GM18520 (cell line): Measurements from ENCODE around the gene ARL4D.
"Not testable (repeated sequence)": the region's sequence is repeated elsewhere in the genome, so short reads cannot be mapped to it uniquely, and the experiment has no call there.

Source experiments
- ATAC-seq: cut with Tn5 transposase; IDR thresholded peaks from one replicate; pipeline ENCODE4 v1.9.1; 2021; ENCODE audit not compliant: unreplicated experiment

The ARL4D gene, protein sequence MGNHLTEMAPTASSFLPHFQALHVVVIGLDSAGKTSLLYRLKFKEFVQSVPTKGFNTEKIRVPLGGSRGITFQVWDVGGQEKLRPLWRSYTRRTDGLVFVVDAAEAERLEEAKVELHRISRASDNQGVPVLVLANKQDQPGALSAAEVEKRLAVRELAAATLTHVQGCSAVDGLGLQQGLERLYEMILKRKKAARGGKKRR

DNA sequence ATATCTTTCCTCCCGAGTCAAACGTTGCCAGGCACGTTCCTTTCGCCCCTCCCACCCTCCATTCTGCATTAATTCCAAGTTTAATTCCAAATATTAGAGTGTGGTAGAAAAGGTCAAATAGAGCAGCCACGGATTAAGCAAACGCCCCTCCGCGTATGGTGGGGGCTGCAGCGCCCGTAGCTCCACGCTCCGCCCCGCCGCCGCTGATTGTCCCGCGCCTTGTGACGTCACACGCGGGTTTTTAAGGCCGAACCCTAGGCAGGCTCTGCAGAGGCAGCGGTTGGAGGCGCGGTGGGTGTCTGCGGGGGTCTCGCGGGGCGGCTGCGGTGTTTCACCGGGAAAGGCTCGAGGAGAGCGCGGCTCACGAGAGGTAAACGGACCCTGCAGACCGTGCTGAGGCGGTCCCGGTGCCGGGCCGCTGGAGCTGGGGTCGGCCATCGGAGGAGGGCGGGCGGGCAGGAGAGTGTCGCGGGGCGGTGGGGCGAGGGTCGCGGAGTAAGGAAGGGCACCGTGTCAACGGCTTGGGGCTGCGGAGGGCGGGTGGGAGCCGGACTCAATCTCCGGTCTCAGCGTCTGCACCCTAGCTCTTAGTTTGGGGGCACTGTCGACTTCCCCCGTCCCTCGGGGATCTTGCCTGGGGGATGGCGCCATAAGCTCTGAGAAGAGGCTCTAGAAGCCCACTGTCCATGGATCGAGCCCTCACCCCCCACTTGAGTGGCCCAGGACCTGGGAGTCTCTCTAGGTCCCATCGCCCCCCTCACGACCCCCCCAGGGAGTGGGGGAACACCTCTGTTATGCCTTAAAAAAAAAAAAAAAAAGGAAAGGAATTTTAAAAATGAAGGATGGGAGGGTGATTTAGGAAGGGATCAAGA is at the start of gene ARL4D:
ARL4D (plus strand) TSS at position 270 of the 872 bp plus-strand sequence. CDS start 740 bp downstream, outside the sequence.
- no peak for ATAC-seq

DNA sequence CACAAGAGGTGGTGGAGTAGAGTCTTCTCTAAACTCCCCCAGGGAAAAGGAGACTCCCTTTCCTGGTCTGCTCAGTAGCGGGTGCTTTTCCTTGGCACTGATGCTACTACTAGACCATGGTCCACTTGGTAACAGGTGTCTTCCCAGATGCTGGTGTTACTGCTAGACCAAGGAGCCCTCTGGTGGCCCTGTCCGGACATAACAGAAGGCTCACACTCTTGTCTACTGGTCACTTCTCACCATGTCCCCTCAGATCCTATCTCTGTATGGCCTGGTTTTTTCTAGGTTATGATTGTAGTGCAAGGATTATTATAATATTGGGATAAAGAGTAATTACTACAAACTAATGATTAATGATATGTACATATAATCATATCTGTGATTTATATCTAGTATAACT is 49.7 kb upstream of the ARL4D start:
- ATAC-seq, result no peak

DNA sequence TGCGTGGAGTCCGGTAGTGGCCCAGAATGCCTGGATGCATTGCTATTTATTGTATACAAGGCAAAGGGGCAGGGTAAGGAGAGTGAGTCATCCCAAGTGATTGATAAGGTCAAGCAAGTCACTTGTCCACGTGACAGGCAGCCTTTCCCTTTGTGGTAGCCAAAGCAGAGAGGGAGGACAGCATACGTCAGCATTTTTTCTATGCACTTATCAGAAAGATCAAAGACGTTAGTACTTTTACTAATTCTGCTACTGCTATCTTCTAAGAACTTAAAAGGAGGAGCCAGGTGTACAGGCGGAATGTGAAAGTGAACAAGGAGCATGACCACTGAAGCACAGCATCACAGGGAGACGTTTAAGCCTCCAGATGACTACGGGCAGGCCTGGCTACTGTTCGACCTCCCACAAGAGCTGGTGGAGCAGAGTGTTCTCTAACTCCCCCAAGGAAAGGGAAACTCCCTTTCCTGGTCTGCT is 47.9 kb upstream of the ARL4D start:
- ATAC-seq, result no peak

DNA sequence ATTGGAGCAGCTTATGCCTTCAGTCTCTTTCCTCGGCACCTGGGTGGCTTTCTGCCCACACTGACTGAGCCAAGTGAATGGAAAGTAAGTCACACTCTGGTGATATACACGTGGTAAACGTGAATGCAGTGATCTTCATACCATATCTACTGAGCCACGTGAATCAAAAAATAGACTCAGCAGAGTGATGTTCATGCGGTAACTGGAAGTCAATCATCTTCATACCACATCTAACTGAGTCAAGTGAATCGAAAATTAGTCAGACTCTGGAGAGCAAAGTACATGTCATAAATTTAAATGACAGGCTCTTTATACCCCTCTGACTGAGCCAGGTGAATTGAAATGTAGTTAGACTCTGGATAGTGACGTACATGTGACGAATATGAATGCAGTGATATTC is 47.1 kb upstream of the ARL4D start:
- no peak for ATAC-seq

DNA sequence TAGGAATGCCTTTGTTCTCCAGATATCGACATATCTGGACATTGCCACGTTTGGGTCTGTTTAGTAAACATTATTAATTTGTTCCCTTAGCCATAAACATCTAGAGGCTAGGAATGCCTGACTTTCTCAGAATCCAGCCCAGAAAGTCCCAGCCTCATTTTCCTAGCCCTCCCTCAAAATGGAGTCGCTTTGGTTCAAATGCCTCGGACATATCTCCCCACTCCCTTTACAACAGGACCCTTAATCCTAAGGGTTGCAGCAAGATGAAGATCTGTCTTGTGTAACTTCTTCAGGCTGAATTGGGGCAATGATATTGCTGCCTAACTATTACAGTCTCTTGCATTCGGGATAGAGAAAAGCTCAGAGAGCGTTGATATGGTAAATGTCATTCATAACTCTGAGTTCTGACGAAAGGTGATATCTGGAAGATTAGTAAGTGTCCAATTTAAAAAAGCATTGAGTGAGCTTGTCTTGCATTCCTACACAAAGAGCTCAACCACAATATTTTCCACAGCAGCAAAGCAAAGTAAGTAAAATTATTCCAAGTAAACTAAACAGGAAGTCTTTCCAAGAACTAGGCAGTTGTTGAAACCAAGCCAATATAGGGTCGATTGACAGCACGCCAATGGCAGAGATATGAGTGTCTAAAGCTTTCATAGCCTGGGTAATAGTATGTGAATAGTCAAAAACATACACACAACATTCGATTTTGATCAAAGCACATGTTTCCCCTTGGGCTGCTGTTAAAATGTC is 46.0 kb upstream of the ARL4D start:
- ATAC-seq, result no peak

DNA sequence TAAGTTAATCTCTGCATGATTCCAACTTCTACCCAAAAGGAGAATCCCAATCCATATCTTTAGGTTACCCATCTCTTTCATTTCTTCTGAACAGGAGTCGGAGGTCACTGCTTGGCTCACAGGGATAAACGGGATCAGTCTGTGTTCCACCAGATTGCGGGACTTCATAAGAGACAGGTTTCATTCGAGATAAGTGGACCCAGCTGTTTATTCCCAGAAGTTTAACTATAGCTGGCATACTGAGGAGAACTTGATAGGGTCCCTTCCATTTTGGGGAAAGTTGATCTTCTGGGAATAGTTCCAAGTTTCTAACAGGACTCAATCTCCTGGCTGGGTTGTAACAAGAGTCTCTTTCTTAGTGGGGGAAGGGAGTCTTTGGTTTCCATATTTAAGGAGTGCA is 45.4 kb upstream of the ARL4D start:
- ATAC-seq, result no peak

DNA sequence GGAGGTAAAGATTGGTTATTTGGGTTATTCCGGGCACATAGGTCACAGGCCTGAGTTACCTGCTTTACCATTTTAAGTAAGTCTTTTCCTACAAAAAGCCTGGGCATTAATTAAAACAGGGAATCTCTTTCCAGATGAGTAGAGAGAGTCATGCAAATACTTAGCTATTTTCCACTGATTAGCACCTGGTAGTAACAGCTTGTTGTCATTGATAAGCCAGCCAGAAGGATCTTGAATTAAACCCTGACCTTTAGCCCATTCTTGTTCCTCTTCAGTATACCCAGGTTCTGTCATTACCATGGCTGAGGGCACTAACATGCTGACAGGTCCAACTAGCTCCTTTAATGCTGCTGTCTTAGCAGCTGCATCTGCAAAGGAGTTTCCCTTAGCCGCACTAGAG is 44.4 kb upstream of the ARL4D start:
- ATAC-seq, result no peak

DNA sequence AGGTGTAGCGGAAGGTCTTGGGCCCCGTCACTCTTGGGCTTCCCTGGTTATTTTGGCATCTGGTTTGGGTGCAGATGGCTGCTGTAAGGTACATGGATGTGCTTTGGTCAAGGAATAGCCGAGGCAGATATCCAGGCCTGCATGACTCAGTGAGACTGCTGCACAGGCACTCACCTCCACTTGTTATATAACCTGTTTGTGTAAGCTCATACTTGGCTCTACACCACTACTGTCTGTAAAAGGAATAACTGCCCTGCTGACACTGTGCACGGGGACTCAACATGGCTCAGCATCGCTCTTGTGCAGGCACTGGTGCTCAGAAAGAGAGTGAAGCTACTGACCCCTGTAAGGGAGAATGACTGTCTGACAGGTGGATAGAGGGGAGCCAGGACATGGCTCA is 42.3 kb upstream of the ARL4D start:
- no peak for ATAC-seq

DNA sequence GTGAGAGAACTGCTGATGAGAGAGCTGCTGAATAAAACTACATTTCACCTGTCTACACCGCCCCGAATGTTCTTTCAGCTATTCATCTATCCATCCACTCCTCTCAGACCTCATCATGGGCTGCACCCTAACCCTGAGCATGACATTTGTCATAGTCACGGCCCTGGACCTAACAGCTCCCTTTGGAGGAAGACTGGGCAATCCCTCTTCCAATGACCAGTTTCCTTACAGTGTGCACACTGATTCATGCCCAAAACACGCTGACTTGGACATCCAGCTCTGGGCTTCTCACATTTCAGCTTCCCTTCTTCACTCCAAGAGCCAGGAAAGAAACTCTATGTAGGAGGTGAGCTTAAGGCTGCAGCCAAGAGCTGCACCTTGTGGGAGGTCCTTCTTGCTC is 41.8 kb upstream of the ARL4D start:
- no peak for ATAC-seq

DNA sequence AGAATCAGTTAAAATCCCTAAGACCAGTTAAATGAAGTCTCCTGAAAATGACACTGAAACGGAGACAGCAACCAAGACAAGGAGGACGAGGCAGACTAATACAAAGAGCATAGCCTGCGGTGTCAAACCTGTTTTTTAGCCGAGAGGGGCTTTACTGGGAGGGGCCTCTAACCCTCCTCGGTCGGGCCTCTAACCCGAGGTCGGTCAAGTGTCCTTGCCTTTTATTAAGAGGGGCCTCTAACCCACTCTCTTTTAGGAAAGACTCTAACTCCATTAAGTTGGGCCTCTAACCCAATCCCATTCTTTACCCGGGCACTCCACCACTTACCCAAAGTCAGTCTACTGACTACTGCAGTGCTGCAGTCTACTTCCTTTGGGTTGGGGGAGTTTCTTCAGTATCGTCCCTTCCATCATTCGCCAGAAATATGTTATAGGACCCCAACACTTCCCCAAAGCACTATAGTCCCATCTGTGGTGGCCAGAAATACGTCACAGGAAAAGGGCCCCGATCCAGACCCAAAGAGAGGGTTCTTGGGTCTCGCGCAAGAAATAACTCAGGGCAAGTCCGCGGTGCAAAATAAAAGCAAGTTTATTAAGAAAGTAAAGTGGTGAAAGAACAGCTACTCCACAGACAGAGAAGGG is 39.2 kb upstream of the ARL4D start:
- ATAC-seq, result no peak

DNA sequence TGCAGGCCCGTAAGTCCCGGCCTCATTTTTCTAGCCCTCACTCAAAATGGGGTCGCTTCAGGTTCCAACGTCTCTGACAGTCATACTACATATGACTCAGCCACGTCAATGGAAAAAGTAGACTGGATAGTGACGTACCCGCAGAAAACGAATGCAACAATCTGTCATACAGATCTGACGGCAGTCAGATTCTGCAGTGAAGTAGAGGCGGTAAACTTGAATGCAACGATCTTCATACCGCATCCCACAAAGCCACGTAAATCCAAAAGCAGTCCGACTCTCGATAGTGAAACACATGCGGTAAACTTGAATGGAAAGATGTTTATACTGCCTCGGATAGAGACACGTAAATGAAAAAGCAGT is 38.4 kb upstream of the ARL4D start:
- peak; percentile 25 for ATAC-seq

DNA sequence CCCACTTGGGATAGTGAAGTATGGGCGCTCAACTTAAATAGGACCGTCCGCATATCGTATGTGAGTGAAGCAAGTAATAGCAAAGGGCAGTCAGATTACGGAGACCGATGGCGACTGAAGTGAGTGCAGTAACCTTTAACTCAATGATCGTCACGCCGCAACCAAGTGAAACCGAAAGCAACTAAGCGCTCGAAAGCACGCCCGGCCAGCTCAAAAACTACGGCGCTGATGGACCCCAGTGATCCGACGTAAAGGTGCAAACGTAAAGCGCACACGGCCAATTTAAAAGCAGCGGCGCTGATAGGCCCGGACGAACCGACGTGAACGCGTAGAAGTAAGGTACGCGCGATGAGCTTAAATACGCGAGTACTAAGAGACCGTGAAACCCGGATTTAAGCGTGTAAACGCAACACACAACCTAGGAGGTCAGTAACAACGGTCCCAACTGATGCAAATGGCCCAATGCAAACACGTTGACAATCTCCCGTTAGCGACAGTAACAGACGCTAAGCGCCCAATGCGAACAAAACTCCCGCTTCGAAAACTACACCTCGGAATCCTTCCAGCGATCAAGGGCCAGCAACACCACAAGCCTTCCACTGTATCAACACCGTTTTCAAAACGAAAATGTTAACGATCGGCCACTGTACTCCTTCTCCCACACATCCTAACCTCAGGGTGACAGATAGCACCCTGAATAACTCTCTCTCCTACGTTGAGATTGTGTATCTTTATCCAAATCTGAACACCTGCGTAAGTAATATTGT is 37.9 kb upstream of the ARL4D start:
- peak; percentile 75 for ATAC-seq

DNA sequence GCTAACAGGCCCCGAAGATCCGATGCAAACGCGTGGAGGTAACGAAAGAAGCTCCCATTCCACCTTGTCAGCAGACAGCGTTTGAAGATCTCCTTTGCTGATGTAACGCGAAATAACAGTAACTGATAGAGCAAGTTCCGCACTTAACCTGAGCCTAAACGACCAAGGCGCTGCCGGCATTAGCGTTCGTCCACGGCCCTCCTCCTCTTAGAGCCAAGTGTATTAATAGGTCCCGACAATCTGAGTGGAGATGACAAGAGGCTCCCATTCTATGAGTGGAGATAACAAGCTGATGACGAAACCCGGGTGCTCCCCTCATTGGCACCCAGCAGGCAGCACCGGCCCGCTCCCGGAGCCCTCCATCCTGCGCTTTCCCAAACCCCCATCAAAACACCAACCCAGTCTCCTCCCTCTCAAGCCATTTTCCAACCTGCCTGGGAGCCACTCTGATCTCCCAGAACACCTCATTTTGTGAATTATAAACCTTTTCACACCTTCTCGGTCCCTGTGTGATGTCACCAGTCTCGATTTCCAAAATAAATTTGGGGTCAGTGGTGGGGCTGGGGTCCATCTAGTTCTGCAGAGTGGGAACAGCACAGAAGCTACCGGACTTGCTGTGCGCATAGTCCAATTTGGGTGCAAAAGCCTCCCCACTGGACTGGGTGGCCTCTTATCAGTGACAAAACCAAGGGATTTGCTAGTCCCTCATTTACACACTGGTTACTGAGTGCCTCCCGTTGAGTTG is 35.4 kb upstream of the ARL4D start:
- ATAC-seq, result no peak

DNA sequence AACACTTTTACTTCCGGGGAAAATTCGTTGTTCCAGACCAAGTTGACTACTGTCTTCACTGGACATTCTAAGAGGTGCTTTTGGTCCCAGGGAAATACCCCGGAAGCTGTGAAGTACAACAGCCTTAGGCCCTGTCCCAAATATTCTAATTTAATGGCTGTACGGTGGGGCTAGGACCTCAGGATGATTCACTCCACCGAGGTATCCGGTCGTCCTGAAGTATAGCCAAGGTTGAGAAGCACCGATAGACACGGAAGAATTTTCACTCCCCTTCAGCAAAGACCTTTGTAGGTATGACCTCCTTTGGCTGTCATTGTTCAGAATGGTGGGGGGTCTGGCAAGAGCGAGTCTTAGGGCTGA is 34.9 kb upstream of the ARL4D start:
- no peak for ATAC-seq

DNA sequence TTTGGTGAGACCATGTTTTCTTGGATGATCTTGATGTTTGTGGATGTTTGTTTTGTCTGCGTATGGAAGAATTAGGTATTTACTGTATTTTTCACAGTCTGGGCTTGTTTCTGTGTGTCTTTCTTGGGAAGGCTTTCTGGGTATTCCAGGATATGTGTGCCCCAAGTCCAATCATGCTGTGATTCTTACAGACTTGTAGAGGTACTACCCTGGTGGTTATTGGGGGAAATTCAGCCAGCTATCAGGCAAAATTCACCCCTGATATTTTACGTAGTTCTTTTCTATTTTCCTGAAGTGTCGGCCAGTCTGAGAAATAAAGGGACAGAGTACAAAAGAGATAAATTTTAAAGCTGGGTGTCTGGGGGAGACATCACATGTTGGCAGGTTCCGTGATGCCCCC is 33.4 kb upstream of the ARL4D start:
- no peak for ATAC-seq

DNA sequence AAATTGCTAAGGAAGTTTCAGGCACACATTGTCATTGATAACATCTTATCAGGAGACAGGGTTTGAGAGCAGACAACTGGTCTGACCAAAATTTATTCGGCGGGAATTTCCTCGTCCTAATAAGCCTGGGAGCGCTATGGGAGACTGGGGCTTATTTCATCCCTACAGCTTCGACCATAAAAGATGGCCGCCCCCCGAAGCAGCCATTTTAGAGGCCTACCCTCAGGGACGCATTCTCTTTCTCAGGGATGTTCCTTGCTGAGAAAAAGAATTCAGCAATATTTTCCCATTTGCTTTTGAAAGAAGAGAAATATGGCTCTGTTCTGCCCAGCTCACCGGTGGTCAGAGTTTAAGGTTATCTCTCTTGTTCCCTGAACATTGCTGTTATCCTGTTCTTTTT is 32.9 kb upstream of the ARL4D start:
- not testable (repeated sequence) for ATAC-seq

DNA sequence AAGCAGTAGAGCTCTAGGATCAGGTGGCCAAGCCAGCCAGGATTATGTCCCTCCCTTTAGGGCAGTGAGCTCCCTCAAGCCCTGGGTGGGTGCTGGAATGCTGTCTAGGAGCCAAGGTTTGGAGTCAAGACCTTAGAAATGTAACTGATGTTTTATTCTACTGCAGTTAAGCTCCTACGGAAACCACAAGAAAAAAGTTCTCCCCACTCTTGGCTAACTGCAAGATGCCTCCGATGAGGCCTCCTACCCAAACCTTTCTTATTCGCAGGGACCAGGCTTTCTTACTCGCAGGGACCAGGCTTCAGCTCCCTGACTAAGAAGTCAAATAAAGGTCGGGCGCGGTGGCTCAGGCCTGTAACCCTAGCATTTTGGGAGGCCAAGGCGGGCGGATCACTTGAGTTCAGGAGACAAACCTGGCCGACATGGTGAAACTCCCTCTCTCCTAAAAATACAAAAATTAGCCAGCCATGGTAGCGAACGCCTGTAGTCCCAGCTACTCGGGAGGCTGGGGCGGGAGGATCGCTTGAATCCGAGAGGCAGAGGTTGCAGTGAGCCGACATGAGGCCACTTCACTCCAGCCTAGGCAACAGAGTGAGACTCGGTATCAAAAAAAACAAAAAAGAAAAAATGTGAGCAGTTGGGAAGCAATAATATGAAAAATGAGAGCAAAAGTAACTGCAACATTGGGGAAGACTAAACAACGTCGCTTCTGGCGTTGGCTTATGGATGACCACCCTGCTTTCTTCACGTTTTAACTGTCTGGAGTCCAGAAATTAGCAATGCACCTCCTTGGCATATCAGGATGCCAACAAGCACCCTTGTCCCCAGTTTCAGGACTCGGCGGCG is 31.7 kb upstream of the ARL4D start:
- no peak for ATAC-seq

DNA sequence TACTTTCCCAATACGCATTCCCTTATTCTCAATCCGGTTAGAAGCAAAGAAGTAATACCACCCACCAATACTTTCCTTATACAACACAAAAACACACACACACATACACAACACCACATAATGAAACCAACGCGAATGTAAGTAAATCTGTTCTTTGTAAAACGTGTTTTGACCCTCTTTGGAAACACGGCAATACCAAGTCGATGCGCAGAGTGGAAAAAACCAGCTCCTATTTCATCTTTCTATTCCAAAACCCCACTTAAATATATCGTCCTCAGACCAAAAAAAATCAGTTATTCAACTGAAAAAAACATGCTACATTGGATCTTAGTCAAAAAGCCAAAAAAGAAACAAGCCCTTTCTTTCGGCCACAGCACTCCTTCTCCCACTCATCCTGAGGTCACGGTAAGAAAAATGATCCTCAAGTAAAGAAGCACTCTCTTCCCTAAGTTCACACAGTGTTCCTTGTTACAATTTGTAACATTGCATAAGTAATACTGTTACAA is 31.0 kb upstream of the ARL4D start:
- ATAC-seq, result peak; percentile 26
